Measurements from ENCODE around the gene GOLGA6L1.
"Not testable (repeated sequence)": the region's sequence is repeated elsewhere in the genome, so short reads cannot be mapped to it uniquely, and the experiment has no call there.

GRCh38 chr15:23081996-23082737 lies 54.5 kb downstream of the GOLGA6L1 start:
- TF ChIP-seq CTCF, EP300, POLR2A (IDR thresholded peaks at IDR 0.05): not testable (repeated sequence)
